SH-SY5Y (cell line): ENCODE data around the gene NR6A1.

Source experiments
- GATA2 ChIP-seq: IDR thresholded peaks from 2 replicates; pipeline ENCODE4 v1.6.1; 2011; ENCODE audit warnings: mild to moderate bottlenecking, low read depth, low read length
- GATA3 ChIP-seq: IDR thresholded peaks from 2 replicates; pipeline ENCODE4 v1.6.1; 2011; ENCODE audit warnings: low read depth, mild to moderate bottlenecking, low read length, moderate library complexity

GRCh38 chr9:124645274-124645673 lies 125.8 kb downstream of the NR6A1 start:
- no peak for TF ChIP-seq GATA2
- TF ChIP-seq GATA3 = no peak
